GM18858 (cell line): ENCODE data around the gene PLA2G7.
"Not testable (repeated sequence)": the region's sequence is repeated elsewhere in the genome, so short reads cannot be mapped to it uniquely, and the experiment has no call there.

Source experiments
- ATAC-seq: cut with Tn5 transposase; IDR thresholded peaks from one replicate; pipeline ENCODE4 v1.9.1; 2021; ENCODE audit not compliant: unreplicated experiment

The PLA2G7 gene

GRCh38 chr6:46749731-46750130, 14.6 kb upstream of the PLA2G7 start:
- no peak for ATAC-seq

GRCh38 chr6:46748940-46749503, 13.8 kb upstream of the PLA2G7 start:
- ATAC-seq = no peak

GRCh38 chr6:46746696-46747095, 11.5 kb upstream of the PLA2G7 start, which contains the start of gene ANKRD66:
Gene ANKRD66 (plus strand): TSS chr6:46746933. CDS start chr6:46751949, 5,016 bp downstream.
- ATAC-seq = no peak

DNA sequence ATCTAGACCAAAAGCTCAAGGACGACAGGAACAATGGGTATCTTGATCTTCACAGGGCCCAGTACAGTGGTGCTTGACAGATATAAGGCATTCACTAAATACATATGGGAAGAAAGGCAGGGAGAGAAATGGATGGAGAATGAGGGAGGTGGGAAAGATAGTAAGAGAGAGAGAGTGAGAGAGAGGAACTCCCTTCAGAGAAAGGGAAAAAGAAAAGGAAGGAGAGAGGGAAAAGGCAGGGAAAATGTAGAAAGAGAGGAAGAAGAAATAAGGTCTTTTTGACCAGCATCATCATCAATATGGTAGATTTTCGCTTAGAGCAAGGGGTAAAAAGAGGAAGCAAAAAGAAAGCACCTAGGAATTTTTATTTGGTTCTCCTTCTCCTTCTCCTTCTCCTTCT, 10.8 kb upstream of the PLA2G7 start:
- no peak for ATAC-seq

- ATAC-seq = not testable (repeated sequence)
Observed at GRCh38 chr6:46744159-46744725, 9.1 kb upstream of the PLA2G7 start.

GRCh38 chr6:46743425-46744158, 8.4 kb upstream of the PLA2G7 start:
- no peak for ATAC-seq

DNA sequence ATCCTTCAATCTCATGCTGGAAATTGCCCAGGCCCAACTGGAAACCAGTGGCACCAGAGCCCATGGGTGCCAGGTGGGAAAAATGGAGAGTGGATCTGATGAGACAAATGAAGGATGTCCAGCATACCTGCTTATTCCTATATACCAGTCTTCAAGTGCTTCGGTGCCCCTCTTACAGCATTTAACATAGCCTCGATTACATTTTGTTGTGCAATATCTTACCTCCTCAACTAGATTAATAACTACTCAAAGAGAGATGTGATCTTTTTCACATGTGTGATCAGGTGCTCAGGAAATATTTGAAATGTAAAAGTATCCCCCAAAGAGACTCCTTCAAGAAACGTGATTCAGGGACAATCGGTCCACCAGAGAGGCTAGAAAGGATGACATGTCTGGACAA, 6.7 kb upstream of the PLA2G7 start:
- no peak for ATAC-seq

GRCh38 chr6:46741482-46741881, 6.3 kb upstream of the PLA2G7 start:
- ATAC-seq = no peak

- ATAC-seq = no peak
Observed at GRCh38 chr6:46736906-46737305, 1.7 kb upstream of the PLA2G7 start.

DNA sequence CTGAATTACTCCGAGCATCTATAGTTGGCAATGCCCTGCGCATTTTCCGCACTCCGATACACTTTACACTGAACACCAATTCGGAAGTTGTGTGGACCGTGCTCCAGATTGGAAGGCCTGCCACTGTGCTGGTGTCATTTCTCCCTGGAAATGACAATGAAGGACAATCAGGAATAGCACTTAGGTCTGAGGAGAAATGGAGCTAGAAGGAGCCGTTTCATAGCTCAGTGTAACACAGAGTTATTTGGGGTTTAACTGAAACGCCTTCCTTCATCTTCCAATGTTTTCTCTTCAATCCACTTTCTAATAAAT, 501 bp upstream of the PLA2G7 start:
- no peak for ATAC-seq

- no peak for ATAC-seq
Observed at GRCh38 chr6:46733341-46733801, 1.8 kb downstream of the PLA2G7 start.

GRCh38 chr6:46730921-46731461, 4.2 kb downstream of the PLA2G7 start:
- ATAC-seq = no peak

GRCh38 chr6:46729787-46730326, 5.3 kb downstream of the PLA2G7 start:
- ATAC-seq = no peak

- no peak for ATAC-seq
Observed at GRCh38 chr6:46720401-46720800, 14.8 kb downstream of the PLA2G7 start.

- ATAC-seq = no peak
Observed at GRCh38 chr6:46719099-46719498, 16.1 kb downstream of the PLA2G7 start.

- no peak for ATAC-seq
Observed at GRCh38 chr6:46715141-46715540, 20.0 kb downstream of the PLA2G7 start.

GRCh38 chr6:46711491-46711890, 23.7 kb downstream of the PLA2G7 start:
- no peak for ATAC-seq

DNA sequence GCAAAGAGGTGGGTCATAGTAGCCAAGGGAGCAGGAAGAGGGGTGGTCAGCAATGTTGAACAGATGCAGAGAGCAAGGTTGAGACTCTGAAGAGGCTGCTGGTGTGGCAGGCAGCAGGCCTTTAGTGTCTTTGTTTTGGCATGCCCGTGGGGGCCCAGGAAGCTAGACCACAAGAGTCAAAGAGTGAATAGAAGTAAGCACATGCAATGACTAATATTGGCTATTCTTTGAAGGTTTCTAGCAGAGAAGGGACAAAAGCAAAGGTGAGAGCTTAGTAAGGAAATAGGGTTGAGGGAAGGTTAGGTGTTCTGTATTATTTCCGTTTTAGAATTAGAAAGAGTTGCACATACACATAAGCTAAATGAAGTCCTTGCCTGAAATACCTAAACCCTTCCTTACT, 28.7 kb downstream of the PLA2G7 start:
- no peak for ATAC-seq

DNA sequence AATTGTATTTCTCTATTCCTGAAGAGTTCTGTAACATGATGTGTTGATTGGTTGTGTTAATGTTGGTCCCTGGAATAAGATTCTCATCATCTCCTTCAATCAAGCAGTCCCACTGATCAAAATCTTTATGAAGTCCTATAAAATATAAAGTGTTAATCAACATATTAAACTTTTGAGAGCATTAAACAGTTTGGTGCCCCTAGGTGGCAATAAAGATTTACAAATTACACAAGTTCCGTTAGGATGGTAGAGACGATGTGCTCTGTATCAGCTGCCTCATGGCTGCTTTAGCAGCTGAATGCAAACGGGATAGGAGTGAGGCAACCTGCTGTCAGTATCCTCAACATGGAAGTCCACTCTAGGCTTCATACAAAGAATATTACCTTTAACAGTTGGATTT, 30.6 kb downstream of the PLA2G7 start:
- ATAC-seq = no peak

DNA sequence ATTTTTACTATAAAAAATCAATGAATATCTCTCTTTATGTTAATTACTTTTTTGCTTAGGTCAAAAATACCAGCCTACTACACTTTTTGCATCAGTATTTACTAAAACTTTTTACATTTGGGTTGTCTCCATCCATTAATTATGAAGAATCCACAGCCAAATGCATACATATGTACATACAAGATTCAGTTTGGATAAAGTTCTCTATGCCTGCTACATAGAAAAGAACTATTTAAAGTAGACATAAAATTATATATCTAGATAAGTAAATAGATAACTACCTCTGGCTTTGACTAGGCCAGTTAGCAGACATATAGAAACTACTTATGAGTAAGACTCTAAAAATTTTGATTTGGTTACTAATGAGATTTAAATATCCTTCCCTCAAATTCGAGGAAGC, 35.2 kb downstream of the PLA2G7 start:
- no peak for ATAC-seq

GRCh38 chr6:46690911-46691451, 44.2 kb downstream of the PLA2G7 start:
- no peak for ATAC-seq
